Epidermal melanocyte (primary cell): ENCODE data around the gene MEX3B.
"Not testable (repeated sequence)": the region's sequence is repeated elsewhere in the genome, so short reads cannot be mapped to it uniquely, and the experiment has no call there.

Source experiments
- DNase-seq: peaks from one replicate; pipeline ENCODE4 v3.0.0; 2011; ENCODE audit warnings: low spot score; ENCODE audit not compliant: insufficient read length

MEX3B gene

GRCh38 chr15:82012908-82013307, 32.9 kb downstream of the MEX3B start:
- DNase-seq = no peak

GRCh38 chr15:82005239-82005638, 40.6 kb downstream of the MEX3B start:
- no peak for DNase-seq

- no peak for DNase-seq
These were observed 41.9 kb downstream of the MEX3B start for GRCh38 chr15:82003916-82004315.

- not testable (repeated sequence) for DNase-seq
These were observed 50.7 kb downstream of the MEX3B start for GRCh38 chr15:81995081-81995480.

- DNase-seq = no peak
These were observed 53.3 kb downstream of the MEX3B start for GRCh38 chr15:81992523-81992922.
